Nephron progenitor cell (in vitro differentiated cells): ENCODE results near the gene MLLT3.

Experiments used
- DNase-seq: peaks from one replicate; pipeline ENCODE4 v3.0.0; 2021
- H3K27ac Mint-ChIP-seq: 2 replicates; pipeline ENCODE4 v1.8.0; 2021; ENCODE audit warnings: mild to moderate bottlenecking, moderate library complexity, mixed read lengths
- H3K27me3 Mint-ChIP-seq: 2 replicates; pipeline ENCODE4 v1.8.0; 2021; ENCODE audit warnings: mild to moderate bottlenecking, low read depth, mixed read lengths; ENCODE audit not compliant: poor library complexity
- H3K36me3 Mint-ChIP-seq: 2 replicates; pipeline ENCODE4 v1.8.0; 2021; ENCODE audit warnings: low read depth, mixed read lengths
- H3K4me1 Mint-ChIP-seq: 2 replicates; pipeline ENCODE4 v1.8.0; 2021; ENCODE audit warnings: mixed read lengths
- H3K4me3 Mint-ChIP-seq: 2 replicates; pipeline ENCODE4 v1.8.0; 2021; ENCODE audit warnings: mild to moderate bottlenecking, moderate library complexity, mixed read lengths
- H3K9me3 Mint-ChIP-seq: 2 replicates; pipeline ENCODE4 v1.8.0; 2021; ENCODE audit warnings: mild to moderate bottlenecking, moderate library complexity, mixed read lengths
- TF ChIP-seq, protein P1 (sequence below): fragments of 200-600 bp; sonication (generic); IDR thresholded peaks from 2 replicates; pipeline ENCODE4 v1.5.0; 2021; ENCODE audit warnings: antibody characterized with exemption

Gene MLLT3

DNA sequence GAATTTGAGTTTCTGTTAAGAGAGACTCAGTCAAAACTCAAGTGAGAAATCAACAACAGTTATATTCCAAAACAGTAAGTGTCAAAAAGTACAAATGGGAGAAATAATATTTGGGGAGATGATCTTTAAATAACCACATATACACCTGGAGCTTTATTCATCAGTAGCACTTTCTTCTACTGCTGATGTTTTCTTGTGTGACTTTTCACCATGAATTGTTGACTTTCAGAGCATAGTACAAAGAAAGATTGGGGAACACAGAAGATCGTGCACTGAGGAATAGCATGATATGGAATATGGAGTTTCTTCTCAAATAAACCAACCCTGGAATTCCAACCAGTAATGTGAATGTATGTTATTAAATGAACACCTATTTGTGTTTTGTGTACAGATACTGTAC is 130.7 kb downstream of the MLLT3 start:
- TF ChIP-seq, protein P1, sequence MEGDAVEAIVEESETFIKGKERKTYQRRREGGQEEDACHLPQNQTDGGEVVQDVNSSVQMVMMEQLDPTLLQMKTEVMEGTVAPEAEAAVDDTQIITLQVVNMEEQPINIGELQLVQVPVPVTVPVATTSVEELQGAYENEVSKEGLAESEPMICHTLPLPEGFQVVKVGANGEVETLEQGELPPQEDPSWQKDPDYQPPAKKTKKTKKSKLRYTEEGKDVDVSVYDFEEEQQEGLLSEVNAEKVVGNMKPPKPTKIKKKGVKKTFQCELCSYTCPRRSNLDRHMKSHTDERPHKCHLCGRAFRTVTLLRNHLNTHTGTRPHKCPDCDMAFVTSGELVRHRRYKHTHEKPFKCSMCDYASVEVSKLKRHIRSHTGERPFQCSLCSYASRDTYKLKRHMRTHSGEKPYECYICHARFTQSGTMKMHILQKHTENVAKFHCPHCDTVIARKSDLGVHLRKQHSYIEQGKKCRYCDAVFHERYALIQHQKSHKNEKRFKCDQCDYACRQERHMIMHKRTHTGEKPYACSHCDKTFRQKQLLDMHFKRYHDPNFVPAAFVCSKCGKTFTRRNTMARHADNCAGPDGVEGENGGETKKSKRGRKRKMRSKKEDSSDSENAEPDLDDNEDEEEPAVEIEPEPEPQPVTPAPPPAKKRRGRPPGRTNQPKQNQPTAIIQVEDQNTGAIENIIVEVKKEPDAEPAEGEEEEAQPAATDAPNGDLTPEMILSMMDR = no peak
- H3K36me3 Mint-ChIP-seq = no peaks in the 10 kb centered on the region
- no peak for DNase-seq
- H3K27ac Mint-ChIP-seq = peak overlapping the region; percentile 50
- peaks cover 71% of the 10 kb centered on the region for H3K4me1 Mint-ChIP-seq
- no peaks in the 10 kb centered on the region for H3K9me3 Mint-ChIP-seq
- H3K27me3 Mint-ChIP-seq = no peaks in the 10 kb centered on the region
- no peak overlapping the region for H3K4me3 Mint-ChIP-seq

DNA sequence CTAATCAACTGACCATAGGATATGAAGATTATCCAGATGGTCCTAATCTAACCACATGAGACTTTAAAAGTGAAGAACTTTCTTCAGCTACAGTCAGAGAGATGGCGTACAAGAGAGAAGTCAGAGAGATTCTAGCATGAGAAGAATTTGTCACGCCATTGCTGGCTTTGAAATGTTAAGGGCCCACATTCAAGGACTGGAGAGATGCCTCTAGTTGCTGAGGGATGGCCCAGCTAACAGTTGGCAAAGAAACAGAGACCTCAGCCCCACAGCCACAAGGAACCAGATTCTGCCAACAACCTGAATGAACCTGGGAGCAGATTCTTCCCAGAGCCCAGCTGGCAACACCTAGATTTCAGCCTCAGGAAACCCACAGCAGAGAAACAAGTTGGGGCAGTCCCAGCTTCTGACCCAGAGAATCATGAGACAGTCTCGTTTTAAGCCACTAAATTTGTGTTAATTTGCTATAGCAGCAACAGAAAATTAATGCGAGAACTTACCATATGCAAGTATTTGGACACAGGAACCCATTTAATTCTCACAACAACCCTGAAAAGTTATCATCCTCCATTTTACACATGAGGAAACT is 132.0 kb downstream of the MLLT3 start:
- peaks cover 60% of the 10 kb centered on the region for H3K4me1 Mint-ChIP-seq
- no peak for DNase-seq
- H3K27me3 Mint-ChIP-seq = no peaks in the 10 kb centered on the region
- H3K9me3 Mint-ChIP-seq = no peaks in the 10 kb centered on the region
- peaks cover 6% of the 10 kb centered on the region for H3K36me3 Mint-ChIP-seq
- TF ChIP-seq, protein P1 = no peak
- H3K27ac Mint-ChIP-seq = peak overlapping the region; percentile 80
- H3K4me3 Mint-ChIP-seq = no peak overlapping the region

DNA sequence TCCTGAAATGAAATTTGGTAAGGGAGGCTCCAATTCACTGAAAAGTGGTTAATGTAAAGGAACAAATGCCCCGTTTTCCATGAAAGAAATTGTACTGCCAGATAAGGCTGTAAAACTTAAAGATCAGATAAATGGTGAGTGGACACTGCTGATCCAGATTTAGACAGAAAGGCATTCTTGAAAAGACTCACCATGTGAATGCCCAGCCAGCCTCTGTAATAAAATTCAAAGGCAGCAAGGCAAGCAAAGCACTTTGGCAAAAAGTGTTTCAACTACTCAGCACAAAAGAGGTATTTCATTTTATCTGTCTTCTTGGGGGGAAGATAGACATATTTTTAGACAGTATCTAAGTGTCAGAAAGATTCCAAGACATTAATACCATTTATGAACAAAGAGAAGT is 133.6 kb downstream of the MLLT3 start:
- Mint-ChIP-seq H3K4me1 (peaks cover 46% of the 10 kb centered on the region), H3K4me3 (no peak overlapping the region), H3K36me3 (peaks cover 15% of the 10 kb centered on the region), H3K27me3 (no peaks in the 10 kb centered on the region), H3K27ac (peak overlapping the region; percentile 30), H3K9me3 (peaks cover 6% of the 10 kb centered on the region)
- no peak for DNase-seq
- TF ChIP-seq, protein P1 = no peak

DNA sequence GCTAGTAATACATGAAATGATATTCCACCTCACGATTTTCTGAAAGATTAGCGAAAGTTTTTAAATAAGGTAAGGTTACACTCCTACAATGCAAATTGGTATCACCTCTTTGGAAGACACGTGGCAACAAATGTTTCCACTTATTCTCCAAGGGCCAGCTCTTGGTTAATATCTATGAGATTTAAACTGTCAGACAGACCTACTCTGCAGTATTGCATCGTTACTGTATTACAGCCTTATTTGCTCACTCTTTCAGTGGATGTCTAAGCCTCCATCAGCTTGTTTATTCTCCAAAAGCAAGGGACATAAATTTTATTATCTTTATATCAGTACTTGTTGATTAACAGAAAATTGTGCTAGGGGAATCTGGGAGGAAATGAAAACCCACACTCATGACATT is 135.7 kb downstream of the MLLT3 start:
- Mint-ChIP-seq H3K4me1 (peaks cover 45% of the 10 kb centered on the region), H3K27ac (peak overlapping the region; percentile 22), H3K4me3 (no peak overlapping the region), H3K27me3 (no peaks in the 10 kb centered on the region), H3K36me3 (peaks cover 19% of the 10 kb centered on the region), H3K9me3 (peaks cover 6% of the 10 kb centered on the region)
- no peak for DNase-seq
- TF ChIP-seq, protein P1 = no peak

DNA sequence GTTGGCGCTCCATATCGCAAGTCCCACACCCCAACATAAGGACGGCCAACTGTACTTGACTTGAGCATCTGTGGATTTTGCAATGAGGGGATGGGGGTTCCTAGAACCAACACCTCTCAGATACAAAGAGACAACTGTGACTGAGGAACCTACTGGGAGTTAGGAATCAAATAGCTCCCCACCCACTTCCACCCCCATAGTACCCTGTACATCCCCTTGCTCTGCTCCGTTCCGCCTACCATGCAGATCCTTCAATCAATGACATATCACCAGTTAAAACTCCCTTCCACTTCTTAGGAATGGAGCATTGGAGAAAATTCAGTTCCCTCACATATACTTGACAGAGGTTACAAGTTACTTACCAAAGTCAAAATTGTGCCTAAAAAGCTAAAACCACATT is 140.9 kb downstream of the MLLT3 start:
- no peak for DNase-seq
- TF ChIP-seq, protein P1 = no peak
- no peak overlapping the region for H3K4me3 Mint-ChIP-seq
- peaks cover 53% of the 10 kb centered on the region for H3K4me1 Mint-ChIP-seq
- no peak overlapping the region for H3K27ac Mint-ChIP-seq
- H3K9me3 Mint-ChIP-seq = peaks cover 6% of the 10 kb centered on the region
- H3K36me3 Mint-ChIP-seq = peaks cover 18% of the 10 kb centered on the region
- no peaks in the 10 kb centered on the region for H3K27me3 Mint-ChIP-seq

DNA sequence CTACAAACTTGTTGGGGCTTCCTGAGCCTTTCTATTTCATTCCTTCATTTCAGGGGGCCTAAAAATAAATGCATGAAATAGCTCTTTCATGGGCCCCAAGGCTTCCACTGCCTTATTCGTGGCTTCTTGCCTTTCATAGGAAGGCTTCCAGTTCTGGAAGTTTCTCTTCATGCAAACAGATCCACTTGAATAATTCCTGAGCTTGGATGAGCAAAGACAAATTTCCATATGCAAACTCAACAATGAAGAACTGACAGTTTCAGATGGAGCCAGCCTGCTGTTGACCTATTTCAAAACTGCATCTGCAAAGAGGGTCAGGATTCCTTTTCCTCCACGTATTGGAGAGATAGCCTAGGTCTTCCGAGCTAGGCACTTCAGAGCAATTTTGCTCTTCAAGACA is 142.1 kb downstream of the MLLT3 start:
- Mint-ChIP-seq H3K4me3 (no peak overlapping the region), H3K27ac (peak overlapping the region; percentile 57), H3K4me1 (peaks cover 64% of the 10 kb centered on the region), H3K36me3 (peaks cover 13% of the 10 kb centered on the region), H3K9me3 (peaks cover 6% of the 10 kb centered on the region), H3K27me3 (no peaks in the 10 kb centered on the region)
- TF ChIP-seq, protein P1 = no peak
- DNase-seq = no peak
